Heart right ventricle (tissue), 16 donors: ENCODE results near the gene MYB. TPM values are rescaled to one million over a fixed set of nuclear protein-coding genes. Genes with fewer than 3 reads are reported as not detected.

ENCODE experiments used
- ATAC-seq, 8 donors: fragments of 200-7000 bp; cut with Tn5 transposase; one replicate each; pipeline ENCODE4 v1.9.1; 2020; ENCODE audit warnings: mild to moderate bottlenecking in 8 of 8, moderate library complexity in 8 of 8, moderate number of reproducible peaks in 1 of 8
- DNase-seq, 2 donors: peaks; one replicate each; pipeline ENCODE4 v3.0.0-alpha.2; 2020
- H3K27ac ChIP-seq, 10 donors: fragments of 200-600 bp; sonication (generic) in 2 of 10; one replicate each; pipeline versions ENCODE4 v1.5.0 to v1.8.0; 2020 to 2022; ENCODE audit warnings: mild to moderate bottlenecking in 3 of 10
- H3K27me3 ChIP-seq, 7 donors: fragments of 200-600 bp; one replicate each; pipeline ENCODE4 v1.8.0; 2021 to 2022; ENCODE audit warnings: mild to moderate bottlenecking in 2 of 7
- H3K36me3 ChIP-seq, 9 donors: fragments of 200-600 bp; sonication (generic) in 1 of 9; one replicate each; pipeline versions ENCODE4 v1.5.0 to v1.8.0; 2020 to 2022; ENCODE audit warnings: mild to moderate bottlenecking in 2 of 9
- H3K4me1 ChIP-seq, 9 donors: fragments of 200-600 bp; sonication (generic) in 1 of 9; one replicate each; pipeline versions ENCODE4 v1.5.0 to v1.8.0; 2020 to 2022; ENCODE audit warnings: mild to moderate bottlenecking in 4 of 9
- H3K4me3 ChIP-seq, 10 donors: fragments of 200-600 bp; sonication (generic) in 2 of 10; one replicate each; pipeline versions ENCODE4 v1.5.0 to v1.8.0; 2020 to 2022; ENCODE audit warnings: mild to moderate bottlenecking in 7 of 10, moderate library complexity in 2 of 10
- H3K9me3 ChIP-seq, 11 donors: fragments of 200-600 bp in 10 of 11; sonication (generic) in 2 of 11; one replicate each; pipeline versions ENCODE4 v1.5.0 to v1.8.0; 2013 to 2022; ENCODE audit warnings: mild to moderate bottlenecking in 2 of 11, control low read depth in 1 of 11, moderate library complexity in 1 of 11
- WGBS, 2 donors: extraction: QIAGEN DNeasy Blood & Tissue Kit; methylation state at CpG; one replicate each; pipeline ENCODE4 v1.1.7; 2013; ENCODE audit warnings: inconsistent platforms in 1 of 2; 5-methylcytosine and 5-hydroxymethylcytosine counted together
- intact Hi-C, 10 donors: fragments of 100-400 bp; cut with DNase I; formaldehyde crosslinking; loops; one replicate each; pipeline versions ENCODE4 v1.11.1 to v1.14.2; 2022
- polyA plus RNA-seq, 2 donors: library from polyadenylated mRNA; stranded (reverse); fragments of 200-250 nt; gene quantifications; one replicate each; pipeline ENCODE4 v1.2.3, GENCODE V29; 2013
- total RNA-seq, 10 donors: library from RNA; stranded (reverse); fragmentation: NEBNext Ultra II Directional in 3 of 10; extraction: Animal tissue kit (Norgen Biotek cat#: 25700) in 3 of 10; gene quantifications; one replicate each; pipeline versions ENCODE4 v1.2.1 to v1.2.4, GENCODE V29; 2021 to 2023
- TF ChIP-seq, protein P1 (sequence below), 9 donors: fragments of 200-600 bp; sonication (generic) in 2 of 9; IDR thresholded peaks; one replicate each; pipeline versions ENCODE4 v1.5.0 to v1.8.0; 2021 to 2022; ENCODE audit warnings: antibody characterized with exemption in 9 of 9, mild to moderate bottlenecking in 5 of 9, moderate library complexity in 1 of 9
- donor health status: Arrhythmogenic right ventricular cardiomyopathy.
- donor health status: ischemic (EF 13 %, LVEDD 7.1; RV severe dilation, severe dysfunction).
- donor health status: healthy with polysubstance abuse.
- donor health status: DM: no; HTN: yes; CAD: no.
- donor health status: DM: no; HTN: no; CAD: no.
- donor health status: ischemic (EF 25% LVEDD 6.9; RV normal size, moderate dysfunction).
- donor health status: ischemic (EF 25% LVEDD 5.7; RV mildly dilated, moderate dysfunction).
- donor health status: healthy.
- donor health status: DM: yes; HTN: yes; CAD: no.
- donor health status: Ischemic cardiomyopathy.
- donor health status: ischemic (EF 35%, LVEDD 5.7; RV mildly dilated, moderate dysfunction).
- donor health status: nonischemic (EF 11% LVEDD 7.7; RV severe dilation, severe dysfunction).
- donor health status: DM: yes; HTN: yes; CAD: no.
- donor health status: PGD.
- donor health status: ischemic (EF 29% LVEDD 5.4; RV normal size, mild dysfunction).
- donor health status: nonischemic (EF 23%, LVEDD 6.1; RV moderate dilation, normal function).

MYB gene
- total and polyA plus RNA-seq, 12 donors = 0.01 to 0.39 (median 0.13) TPM; not detected in 8

GRCh38 chr6:135202836-135203235, 21.7 kb downstream of the MYB start:
- intact Hi-C loops = no loop called here
- TF ChIP-seq, protein P1, sequence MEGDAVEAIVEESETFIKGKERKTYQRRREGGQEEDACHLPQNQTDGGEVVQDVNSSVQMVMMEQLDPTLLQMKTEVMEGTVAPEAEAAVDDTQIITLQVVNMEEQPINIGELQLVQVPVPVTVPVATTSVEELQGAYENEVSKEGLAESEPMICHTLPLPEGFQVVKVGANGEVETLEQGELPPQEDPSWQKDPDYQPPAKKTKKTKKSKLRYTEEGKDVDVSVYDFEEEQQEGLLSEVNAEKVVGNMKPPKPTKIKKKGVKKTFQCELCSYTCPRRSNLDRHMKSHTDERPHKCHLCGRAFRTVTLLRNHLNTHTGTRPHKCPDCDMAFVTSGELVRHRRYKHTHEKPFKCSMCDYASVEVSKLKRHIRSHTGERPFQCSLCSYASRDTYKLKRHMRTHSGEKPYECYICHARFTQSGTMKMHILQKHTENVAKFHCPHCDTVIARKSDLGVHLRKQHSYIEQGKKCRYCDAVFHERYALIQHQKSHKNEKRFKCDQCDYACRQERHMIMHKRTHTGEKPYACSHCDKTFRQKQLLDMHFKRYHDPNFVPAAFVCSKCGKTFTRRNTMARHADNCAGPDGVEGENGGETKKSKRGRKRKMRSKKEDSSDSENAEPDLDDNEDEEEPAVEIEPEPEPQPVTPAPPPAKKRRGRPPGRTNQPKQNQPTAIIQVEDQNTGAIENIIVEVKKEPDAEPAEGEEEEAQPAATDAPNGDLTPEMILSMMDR (IDR thresholded peaks at IDR 0.05) = no peak
- Histone ChIP-seq H3K36me3 (peaks cover 0 to 3% (median 0%) of the 10 kb centered on the region in 9 donors), H3K4me1 (no peaks in the 10 kb centered on the region), H3K9me3 (no peaks in the 10 kb centered on the region), H3K27me3 (no peaks in the 10 kb centered on the region), H3K27ac (no peak overlapping the region), H3K4me3 (no peak overlapping the region)
- ATAC-seq = no peak
- DNase-seq = no peak
- 88 to 91% methylated on average over 1 of the region's 1 CpG for whole genome bisulfite sequencing, 2 donors

- peaks cover 0 to 6% (median 0%) of the 10 kb centered on the region in 9 donors for H3K4me1 ChIP-seq
- intact Hi-C loops = no loop called here
- DNase-seq = no peak
- H3K27me3 ChIP-seq = no peaks in the 10 kb centered on the region
- no peak for ATAC-seq
- H3K36me3 ChIP-seq = peaks cover 0 to 3% (median 0%) of the 10 kb centered on the region in 9 donors
- WGBS, 2 donors = 96 to 97% methylated on average over 4 of the region's 4 CpGs
- H3K9me3 ChIP-seq = peaks cover 0 to 10% (median 0%) of the 10 kb centered on the region in 11 donors
- no peak overlapping the region for H3K27ac ChIP-seq
- TF ChIP-seq, protein P1 (IDR thresholded peaks at IDR 0.05) = no peak
- no peak overlapping the region for H3K4me3 ChIP-seq
Observed at GRCh38 chr6:135204951-135205350, 23.8 kb downstream of the MYB start.

DNA sequence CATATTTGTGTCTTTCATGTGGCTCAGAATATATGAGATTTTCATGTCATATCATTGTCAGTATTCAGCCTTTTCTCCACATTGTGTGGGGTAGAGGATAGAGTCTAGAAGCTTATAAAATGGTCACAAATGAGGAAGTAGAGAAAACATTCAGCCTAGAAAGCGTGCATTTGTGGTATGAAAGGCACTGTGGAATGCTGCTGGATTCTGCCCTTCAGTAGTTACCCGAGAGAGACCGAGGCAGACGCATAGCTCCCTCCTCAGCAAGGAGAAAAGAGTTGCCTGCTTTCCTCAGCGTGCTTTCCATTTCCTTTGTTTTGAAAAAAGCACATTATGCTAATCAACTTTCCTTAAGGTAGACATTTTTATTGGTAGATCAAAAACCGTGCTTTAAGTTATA, 28.7 kb downstream of the MYB start:
- peak overlapping the region in 1 of 10 donors; percentile 64 for H3K27ac ChIP-seq
- peaks cover 0 to 12% (median 0%) of the 10 kb centered on the region in 9 donors for H3K4me1 ChIP-seq
- ATAC-seq = no peak
- H3K36me3 ChIP-seq = no peaks in the 10 kb centered on the region
- TF ChIP-seq, protein P1 (IDR thresholded peaks at IDR 0.05) = no peak
- DNase-seq = no peak
- no peaks in the 10 kb centered on the region for H3K27me3 ChIP-seq
- peaks cover 0 to 10% (median 0%) of the 10 kb centered on the region in 11 donors for H3K9me3 ChIP-seq
- peak overlapping the region in 1 of 10 donors; percentile 29 for H3K4me3 ChIP-seq
- WGBS, 2 donors = 59 to 75% methylated on average over 6 of the region's 6 CpGs
- intact Hi-C loops = no loop called here

DNA sequence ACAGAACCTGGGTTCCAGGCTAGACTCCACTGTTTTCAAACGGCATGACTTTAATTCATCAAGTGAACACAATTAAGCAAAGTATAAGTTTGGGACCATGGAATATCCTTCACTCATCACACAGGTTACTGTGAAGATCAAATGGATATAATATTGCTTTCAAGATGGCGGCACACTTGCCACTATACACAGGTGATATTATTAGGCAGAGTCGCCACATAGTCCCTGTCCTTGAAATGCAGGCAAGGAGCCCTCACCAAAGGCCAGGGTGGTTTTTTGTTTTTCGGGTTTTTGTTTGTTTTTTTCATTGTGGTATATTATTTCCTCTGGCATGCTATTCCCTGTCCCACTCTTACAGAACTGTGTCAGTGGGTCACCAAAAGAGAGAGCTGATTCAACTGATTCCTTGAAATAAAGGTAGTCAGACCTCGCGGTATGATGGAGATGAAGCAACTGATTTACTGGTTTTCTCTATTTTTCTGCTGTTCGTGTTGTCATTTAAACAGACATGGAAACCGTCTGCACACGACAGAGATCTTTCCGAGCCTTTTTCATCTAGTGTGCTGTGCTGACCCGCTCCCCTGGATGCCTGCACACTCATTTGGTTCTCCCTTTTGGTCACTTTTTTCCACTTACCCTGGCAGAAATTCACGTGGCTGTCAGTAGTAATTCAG, 29.7 kb downstream of the MYB start:
- Histone ChIP-seq H3K9me3 (peaks cover 0 to 10% (median 0%) of the 10 kb centered on the region in 11 donors), H3K27me3 (no peaks in the 10 kb centered on the region), H3K27ac (peak overlapping the region in 1 of 10 donors; percentile 64), H3K4me1 (peaks cover 0 to 12% (median 0%) of the 10 kb centered on the region in 9 donors), H3K4me3 (peak overlapping the region in 1 of 10 donors; percentile 29), H3K36me3 (no peaks in the 10 kb centered on the region)
- WGBS, 2 donors = 91 to 93% methylated on average over 12 of the region's 12 CpGs
- TF ChIP-seq, protein P1 (IDR thresholded peaks at IDR 0.05) = no peak
- DNase-seq (no peak), ATAC-seq (no peak)
- intact Hi-C loops = no loop called here
